ENCODE measurements around the gene MIER2.

DNA sequence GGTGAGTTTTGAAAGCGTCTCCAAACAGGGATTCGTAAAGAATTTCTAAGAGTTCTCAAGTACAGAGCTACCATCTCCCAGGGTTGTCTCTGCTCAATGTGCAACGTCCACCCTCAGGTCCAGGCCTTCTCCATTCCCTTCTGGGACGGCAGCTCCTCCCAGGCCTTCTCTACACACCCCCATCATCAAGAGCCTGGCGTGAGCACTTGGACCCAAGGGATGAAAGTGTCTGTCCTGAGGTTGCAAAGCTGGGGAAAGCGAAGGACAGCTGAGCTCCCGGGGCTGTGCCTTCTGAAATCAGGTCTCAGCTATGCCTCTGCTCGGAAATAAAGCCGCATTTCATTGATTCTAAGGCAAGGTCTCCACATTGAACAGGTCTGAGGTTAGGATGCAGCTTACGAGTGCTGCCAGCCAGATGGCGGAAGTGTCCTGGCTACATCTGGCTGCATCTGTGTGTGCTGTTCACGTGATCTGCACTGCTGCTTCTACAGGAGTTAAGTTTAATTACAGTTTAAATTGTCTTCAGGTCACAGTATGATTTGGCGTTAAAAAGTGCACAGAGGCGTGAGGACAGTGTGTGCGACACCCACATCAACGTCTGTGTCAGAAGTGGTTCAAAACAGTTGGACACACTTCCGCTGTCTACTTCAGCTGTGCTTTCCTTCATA lies 27.0 kb upstream of the MIER2 start:
- TF ChIP-seq CTCF (IDR thresholded peaks at IDR 0.05) (no peak), EZH2 (IDR thresholded peaks at IDR 0.05; ENCODE audit: borderline replicate concordance, insufficient read depth, low read depth, low read length, poor library complexity, severe bottlenecking) (no peak)

Data from B cell (primary cell).